ENCODE data around the gene ZNF205.

ZNF205 gene

GRCh38 chr16:3140603-3141427 lies 28.4 kb downstream of the ZNF205 start:
- H3K27ac ChIP-seq = no peak overlapping the region
- TF ChIP-seq ZFX (IDR thresholded peaks at IDR 0.05; ENCODE audit: borderline replicate concordance) (no peak), CTCF (IDR thresholded peaks at IDR 0.05) (no peak)

GRCh38 chr16:3141781-3142311 lies 29.5 kb downstream of the ZNF205 start:
- TF ChIP-seq CTCF (IDR thresholded peaks at IDR 0.05) (no peak), ZFX (IDR thresholded peaks at IDR 0.05; ENCODE audit: borderline replicate concordance) (no peak)
- H3K27ac ChIP-seq = no peak overlapping the region

GRCh38 chr16:3142327-3142726 lies 29.9 kb downstream of the ZNF205 start:
- H3K27ac ChIP-seq = no peak overlapping the region
- no peak for TF ChIP-seq ZFX (IDR thresholded peaks at IDR 0.05; ENCODE audit: borderline replicate concordance)
- TF ChIP-seq CTCF (IDR thresholded peaks at IDR 0.05) = no peak

- peak overlapping the region; percentile 67 for H3K27ac ChIP-seq
- TF ChIP-seq CTCF (IDR thresholded peaks at IDR 0.05) (no peak), ZFX (IDR thresholded peaks at IDR 0.05; ENCODE audit: borderline replicate concordance) (no peak)
Observed at GRCh38 chr16:3142770-3143169, 30.4 kb downstream of the ZNF205 start.

GRCh38 chr16:3143189-3143588 lies 30.8 kb downstream of the ZNF205 start:
- peak overlapping the region; percentile 67 for H3K27ac ChIP-seq

GRCh38 chr16:3143598-3144320 lies 31.4 kb downstream of the ZNF205 start:
- TF ChIP-seq ZFX (IDR thresholded peaks at IDR 0.05; ENCODE audit: borderline replicate concordance) (no peak), CTCF (IDR thresholded peaks at IDR 0.05) (no peak)
- H3K27ac ChIP-seq = peak overlapping the region; percentile 67

More at GRCh38 chr16:3143189-3143588, 30.8 kb downstream of the ZNF205 start:
- no peak for TF ChIP-seq CTCF (IDR thresholded peaks at IDR 0.05)
- TF ChIP-seq ZFX (IDR thresholded peaks at IDR 0.05; ENCODE audit: borderline replicate concordance) = no peak

All from 22Rv1 (cell line).